Lower leg skin (tissue), 3 donors: Measurements from ENCODE around the gene PRKACG.

Source experiments
- POLR2A ChIP-seq, 2 donors: fragments of 450-650 bp; IDR thresholded peaks; one replicate each; pipeline ENCODE4 v1.6.1; 2016 to 2017; ENCODE audit warnings: antibody characterized with exemption in 2 of 2, mild to moderate bottlenecking in 1 of 2, moderate library complexity in 1 of 2
- TF ChIP-seq, protein P1 (sequence below), 3 donors: fragments of 450-650 bp; IDR thresholded peaks; one replicate each; pipeline ENCODE4 v1.5.1; 2016; ENCODE audit warnings: antibody characterized with exemption in 3 of 3, mild to moderate bottlenecking in 3 of 3, moderate library complexity in 2 of 3

DNA sequence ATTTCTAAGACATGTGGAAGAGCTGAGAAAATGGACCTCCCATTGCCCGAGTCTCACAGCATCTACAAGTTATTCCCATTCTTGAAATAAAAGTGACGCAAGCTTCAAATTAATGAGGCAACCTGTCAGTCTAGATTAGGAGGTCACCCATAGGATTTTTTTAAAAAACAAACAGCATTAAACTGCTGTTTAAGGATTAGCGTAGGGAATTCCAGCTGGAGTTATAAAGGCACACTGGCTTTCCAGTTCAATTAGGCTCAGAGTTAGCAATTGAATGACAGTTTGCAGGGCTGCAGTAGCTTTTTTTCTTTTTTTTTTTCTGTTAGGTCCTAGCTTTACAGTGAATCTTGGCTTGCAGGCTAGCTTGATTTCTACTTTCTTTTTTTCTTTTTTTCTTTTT lies 16.2 kb downstream of the PRKACG start:
- TF ChIP-seq, protein P1, sequence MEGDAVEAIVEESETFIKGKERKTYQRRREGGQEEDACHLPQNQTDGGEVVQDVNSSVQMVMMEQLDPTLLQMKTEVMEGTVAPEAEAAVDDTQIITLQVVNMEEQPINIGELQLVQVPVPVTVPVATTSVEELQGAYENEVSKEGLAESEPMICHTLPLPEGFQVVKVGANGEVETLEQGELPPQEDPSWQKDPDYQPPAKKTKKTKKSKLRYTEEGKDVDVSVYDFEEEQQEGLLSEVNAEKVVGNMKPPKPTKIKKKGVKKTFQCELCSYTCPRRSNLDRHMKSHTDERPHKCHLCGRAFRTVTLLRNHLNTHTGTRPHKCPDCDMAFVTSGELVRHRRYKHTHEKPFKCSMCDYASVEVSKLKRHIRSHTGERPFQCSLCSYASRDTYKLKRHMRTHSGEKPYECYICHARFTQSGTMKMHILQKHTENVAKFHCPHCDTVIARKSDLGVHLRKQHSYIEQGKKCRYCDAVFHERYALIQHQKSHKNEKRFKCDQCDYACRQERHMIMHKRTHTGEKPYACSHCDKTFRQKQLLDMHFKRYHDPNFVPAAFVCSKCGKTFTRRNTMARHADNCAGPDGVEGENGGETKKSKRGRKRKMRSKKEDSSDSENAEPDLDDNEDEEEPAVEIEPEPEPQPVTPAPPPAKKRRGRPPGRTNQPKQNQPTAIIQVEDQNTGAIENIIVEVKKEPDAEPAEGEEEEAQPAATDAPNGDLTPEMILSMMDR (IDR thresholded peaks at IDR 0.05), result no peak
- no peak for TF ChIP-seq POLR2A (IDR thresholded peaks at IDR 0.05)
